ENCODE results near the gene KLHL26. TPM values are rescaled to one million over a fixed set of nuclear protein-coding genes. Genes with fewer than 3 reads are reported as not detected.

Gene KLHL26
- total and polyA plus RNA-seq, 9 of the 15 experiments (the other 6 are each of a cell fraction or from before 2014, with no cell fraction given): 0.13 to 13.3 (median 1.4) TPM

DNA sequence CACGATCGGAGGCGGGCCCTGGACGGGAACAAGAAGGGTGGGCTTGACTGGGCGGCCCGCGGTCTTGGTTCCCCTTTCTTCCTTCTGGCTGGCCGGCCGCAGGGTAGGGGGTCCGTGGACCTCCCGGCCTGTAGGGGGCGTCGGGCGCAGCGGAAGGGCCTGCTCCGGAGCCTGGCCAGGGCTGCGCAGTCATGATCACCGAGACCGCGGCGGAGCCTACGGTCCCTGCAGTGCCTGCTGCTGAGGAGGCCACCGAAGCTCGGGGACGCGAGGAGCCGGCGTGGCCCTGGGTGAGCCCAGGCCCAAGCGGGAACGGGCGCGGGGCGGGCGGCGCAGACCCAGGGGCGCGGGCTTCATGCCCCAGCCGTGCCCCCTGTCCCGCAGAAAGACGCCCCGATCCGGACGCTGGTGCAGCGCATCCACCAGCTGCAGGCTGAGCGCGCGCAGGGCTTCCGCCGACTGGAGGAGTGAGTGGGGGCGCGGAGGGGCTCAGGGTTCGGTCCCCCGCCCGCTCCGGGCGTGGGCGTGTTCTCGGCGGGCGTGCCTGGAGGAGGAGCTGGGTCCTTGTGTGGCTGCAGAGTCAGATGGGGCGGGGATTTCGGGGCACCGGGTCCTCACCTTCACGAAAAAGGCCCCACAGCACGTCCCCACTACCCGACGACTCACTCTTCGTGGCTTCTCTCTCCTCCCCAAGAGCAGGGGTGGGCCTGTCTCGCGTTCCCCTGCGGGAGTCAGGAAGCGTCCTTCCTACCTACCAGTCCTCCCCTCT is 48.0 kb upstream of the KLHL26 start, which contains the start of gene REX1BD (continued):
- TF ChIP-seq, protein P1, sequence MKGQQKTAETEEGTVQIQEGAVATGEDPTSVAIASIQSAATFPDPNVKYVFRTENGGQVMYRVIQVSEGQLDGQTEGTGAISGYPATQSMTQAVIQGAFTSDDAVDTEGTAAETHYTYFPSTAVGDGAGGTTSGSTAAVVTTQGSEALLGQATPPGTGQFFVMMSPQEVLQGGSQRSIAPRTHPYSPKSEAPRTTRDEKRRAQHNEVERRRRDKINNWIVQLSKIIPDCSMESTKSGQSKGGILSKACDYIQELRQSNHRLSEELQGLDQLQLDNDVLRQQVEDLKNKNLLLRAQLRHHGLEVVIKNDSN (CRISPR knock-in tag; IDR thresholded peaks at IDR 0.05): no peak; the same call in 1 of the 2 replicates
- TF ChIP-seq CHD2 (IDR thresholded peaks at IDR 0.05; ENCODE audit: low read depth, low read length): no peak; the same call in 1 of the 2 replicates
- no peak for TF ChIP-seq ZNF551 (CRISPR knock-in tag; IDR thresholded peaks at IDR 0.05)
- no peak for TF ChIP-seq ZNF583 (CRISPR knock-in tag; IDR thresholded peaks at IDR 0.05)
- TF ChIP-seq NONO (IDR thresholded peaks at IDR 0.05; ENCODE audit: low read depth in 2 of 2, low read length in 1 of 2): peak; percentile 70 to 78; a peak in 3 of 4 replicates
- TF ChIP-seq MED1 (CRISPR knock-in tag; IDR thresholded peaks at IDR 0.05; ENCODE audit: borderline replicate concordance): no peak
- TF ChIP-seq MYNN (IDR thresholded peaks at IDR 0.05): no peak
- no peak for TF ChIP-seq MYNN (CRISPR knock-in tag; IDR thresholded peaks at IDR 0.05)
- TF ChIP-seq TRIM24 (IDR thresholded peaks at IDR 0.05): peak; percentile 9 to 68; a peak in 2 of 4 replicates
- peak; percentile 70; the same call in 1 of the 2 replicates for TF ChIP-seq FOXP1 (CRISPR knock-in tag; IDR thresholded peaks at IDR 0.05)
- peak; percentile 89 for TF ChIP-seq PHF8 (IDR thresholded peaks at IDR 0.05; ENCODE audit: borderline replicate concordance, low read length)
- no peak for TF ChIP-seq MCM7 (IDR thresholded peaks at IDR 0.05)
- TF ChIP-seq, protein P2, sequence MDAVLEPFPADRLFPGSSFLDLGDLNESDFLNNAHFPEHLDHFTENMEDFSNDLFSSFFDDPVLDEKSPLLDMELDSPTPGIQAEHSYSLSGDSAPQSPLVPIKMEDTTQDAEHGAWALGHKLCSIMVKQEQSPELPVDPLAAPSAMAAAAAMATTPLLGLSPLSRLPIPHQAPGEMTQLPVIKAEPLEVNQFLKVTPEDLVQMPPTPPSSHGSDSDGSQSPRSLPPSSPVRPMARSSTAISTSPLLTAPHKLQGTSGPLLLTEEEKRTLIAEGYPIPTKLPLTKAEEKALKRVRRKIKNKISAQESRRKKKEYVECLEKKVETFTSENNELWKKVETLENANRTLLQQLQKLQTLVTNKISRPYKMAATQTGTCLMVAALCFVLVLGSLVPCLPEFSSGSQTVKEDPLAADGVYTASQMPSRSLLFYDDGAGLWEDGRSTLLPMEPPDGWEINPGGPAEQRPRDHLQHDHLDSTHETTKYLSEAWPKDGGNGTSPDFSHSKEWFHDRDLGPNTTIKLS (IDR thresholded peaks at IDR 0.05; ENCODE audit: borderline replicate concordance, low read depth): peak; percentile 77
- TF ChIP-seq ZNF23 (CRISPR knock-in tag; IDR thresholded peaks at IDR 0.05): no peak
- TF ChIP-seq ARID1B (IDR thresholded peaks at IDR 0.05): no peak
- TF ChIP-seq, protein P3, sequence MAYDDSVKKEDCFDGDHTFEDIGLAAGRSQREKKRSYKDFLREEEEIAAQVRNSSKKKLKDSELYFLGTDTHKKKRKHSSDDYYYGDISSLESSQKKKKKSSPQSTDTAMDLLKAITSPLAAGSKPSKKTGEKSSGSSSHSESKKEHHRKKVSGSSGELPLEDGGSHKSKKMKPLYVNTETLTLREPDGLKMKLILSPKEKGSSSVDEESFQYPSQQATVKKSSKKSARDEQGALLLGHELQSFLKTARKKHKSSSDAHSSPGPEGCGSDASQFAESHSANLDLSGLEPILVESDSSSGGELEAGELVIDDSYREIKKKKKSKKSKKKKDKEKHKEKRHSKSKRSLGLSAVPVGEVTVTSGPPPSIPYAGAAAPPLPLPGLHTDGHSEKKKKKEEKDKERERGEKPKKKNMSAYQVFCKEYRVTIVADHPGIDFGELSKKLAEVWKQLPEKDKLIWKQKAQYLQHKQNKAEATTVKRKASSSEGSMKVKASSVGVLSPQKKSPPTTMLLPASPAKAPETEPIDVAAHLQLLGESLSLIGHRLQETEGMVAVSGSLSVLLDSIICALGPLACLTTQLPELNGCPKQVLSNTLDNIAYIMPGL (CRISPR knock-in tag; IDR thresholded peaks at IDR 0.05): peak; percentile 95
- TF ChIP-seq KLF1 (tag; IDR thresholded peaks at IDR 0.05): peak; percentile 62; the same call in 1 of the 2 replicates
- TF ChIP-seq, protein P4, sequence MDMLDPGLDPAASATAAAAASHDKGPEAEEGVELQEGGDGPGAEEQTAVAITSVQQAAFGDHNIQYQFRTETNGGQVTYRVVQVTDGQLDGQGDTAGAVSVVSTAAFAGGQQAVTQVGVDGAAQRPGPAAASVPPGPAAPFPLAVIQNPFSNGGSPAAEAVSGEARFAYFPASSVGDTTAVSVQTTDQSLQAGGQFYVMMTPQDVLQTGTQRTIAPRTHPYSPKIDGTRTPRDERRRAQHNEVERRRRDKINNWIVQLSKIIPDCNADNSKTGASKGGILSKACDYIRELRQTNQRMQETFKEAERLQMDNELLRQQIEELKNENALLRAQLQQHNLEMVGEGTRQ (CRISPR knock-in tag; IDR thresholded peaks at IDR 0.05): no peak
- no peak for TF ChIP-seq KLF16 (IDR thresholded peaks at IDR 0.05)
- TF ChIP-seq, protein P5, sequence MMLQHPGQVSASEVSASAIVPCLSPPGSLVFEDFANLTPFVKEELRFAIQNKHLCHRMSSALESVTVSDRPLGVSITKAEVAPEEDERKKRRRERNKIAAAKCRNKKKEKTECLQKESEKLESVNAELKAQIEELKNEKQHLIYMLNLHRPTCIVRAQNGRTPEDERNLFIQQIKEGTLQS (IDR thresholded peaks at IDR 0.05): no peak
- TF ChIP-seq, protein P5 (CRISPR knock-in tag; conservative IDR thresholded peaks at IDR 0.05): no peak
- TF ChIP-seq NBN (IDR thresholded peaks at IDR 0.05; ENCODE audit: low read depth): peak; percentile 85; the same call in 1 of the 2 replicates
- TF ChIP-seq ZNF436 (CRISPR knock-in tag; IDR thresholded peaks at IDR 0.05): 0 out of 2 replicates have a peak, but pooled peaks have one; percentile 11
- TF ChIP-seq PPARD (CRISPR knock-in tag; IDR thresholded peaks at IDR 0.05): no peak
